IMR-90 (cell line): ENCODE results near the gene KCNQ2. TPM values are rescaled to one million over a fixed set of nuclear protein-coding genes. Genes with fewer than 3 reads are reported as not detected.

Source experiments
- ATAC-seq: fragments of 200-7000 bp; cut with Tn5 transposase; 2 replicates; pipeline ENCODE4 v1.9.1; 2020; ENCODE audit warnings: low read depth, mild to moderate bottlenecking, moderate library complexity
- BruUV-seq: library from RNA; stranded (reverse); fragments of 400-500 nt; replicated peaks from 2 replicates; lab custom pipeline; 2021; lab: Mats Ljungman, UMichigan
- CTCF ChIA-PET: fragments of 300-600 bp; formaldehyde crosslinking; extraction: SDS; loops from one replicate; lab custom pipeline; 2021; ENCODE audit warnings: antibody characterized with exemption; lab: Yijun Ruan, JAX
- POLR2A ChIA-PET: fragments of 300-600 bp; sonication (Branson Sonifier 250); formaldehyde crosslinking; loops from one replicate; lab custom pipeline; 2022; ENCODE audit warnings: antibody characterized with exemption; ENCODE audit not compliant: unreplicated experiment; lab: Charles Lee
- DNase-seq: peaks from one replicate; pipeline ENCODE4 v3.0.0; 2013
- H2AFZ ChIP-seq: replicated peaks from 2 replicates; pipeline ENCODE3; 2013; ENCODE audit warnings: low read length, mild to moderate bottlenecking; ENCODE audit not compliant: poor library complexity
- H2AK5ac ChIP-seq: 2 replicates; pipeline ENCODE4 v1.6.1; 2013; ENCODE audit warnings: low read depth, low read length, inconsistent platforms
- H2AK9ac ChIP-seq: replicated peaks from 2 replicates; pipeline ENCODE3; 2013; ENCODE audit warnings: mild to moderate bottlenecking, low read depth, low read length, moderate library complexity; ENCODE audit not compliant: poor library complexity
- H2BK120ac ChIP-seq: 2 replicates; pipeline ENCODE4 v1.6.1; 2013; ENCODE audit warnings: low read depth, low read length, inconsistent platforms
- H2BK15ac ChIP-seq: 3 replicates; pipeline ENCODE4 v1.6.1; 2013; ENCODE audit warnings: low read depth, low read length, inconsistent platforms
- H2BK20ac ChIP-seq: 2 replicates; pipeline ENCODE4 v1.6.1; 2013; ENCODE audit warnings: low read depth, mild to moderate bottlenecking, inconsistent platforms, low read length, moderate library complexity
- H2BK5ac ChIP-seq: 2 replicates; pipeline ENCODE4 v1.6.1; 2013; ENCODE audit warnings: mild to moderate bottlenecking, low read depth, low read length, inconsistent platforms; ENCODE audit not compliant: poor library complexity, severe bottlenecking
- H3K14ac ChIP-seq: replicated peaks from 2 replicates; pipeline ENCODE4 v1.6.1; 2013; ENCODE audit warnings: low read depth, low read length, inconsistent platforms
- H3K18ac ChIP-seq: 2 replicates; pipeline ENCODE4 v1.6.1; 2013; ENCODE audit warnings: low read depth, low read length, control low read depth
- H3K23ac ChIP-seq: 2 replicates; pipeline ENCODE4 v1.6.1; 2013; ENCODE audit warnings: low read depth, low read length, inconsistent platforms
- H3K27ac ChIP-seq: 2 replicates; pipeline ENCODE4 v1.5.1; 2013; ENCODE audit warnings: mild to moderate bottlenecking, control low read depth, low read length; ENCODE audit not compliant: insufficient read depth
- H3K27me3 ChIP-seq: 2 replicates; pipeline ENCODE4 v1.6.1; 2013; ENCODE audit warnings: low read length; ENCODE audit not compliant: control insufficient read depth, insufficient read depth
- H3K36me3 ChIP-seq: 2 replicates; pipeline ENCODE4 v1.6.1; 2013; ENCODE audit warnings: low read length, mixed read lengths; ENCODE audit not compliant: control insufficient read depth, insufficient read depth
- H3K4ac ChIP-seq: 2 replicates; pipeline ENCODE4 v1.6.1; 2013; ENCODE audit warnings: low read depth, low read length, inconsistent platforms
- H3K4me1 ChIP-seq: 2 replicates; pipeline ENCODE4 v1.6.1; 2013; ENCODE audit warnings: low read length, mixed read lengths; ENCODE audit not compliant: control insufficient read depth, insufficient read depth
- H3K4me2 ChIP-seq: 2 replicates; pipeline ENCODE4 v1.6.1; 2013; ENCODE audit warnings: low read depth, mild to moderate bottlenecking, control low read depth, low read length, moderate library complexity
- H3K4me3 ChIP-seq: 2 replicates; pipeline ENCODE4 v1.5.1; 2013; ENCODE audit warnings: low read depth, mild to moderate bottlenecking, control low read depth, low read length, moderate library complexity; ENCODE audit not compliant: insufficient read depth
- H3K56ac ChIP-seq: 2 replicates; pipeline ENCODE4 v1.6.1; 2013; ENCODE audit warnings: low read length, inconsistent platforms; ENCODE audit not compliant: insufficient read depth; ENCODE audit errors: extremely low read depth
- H3K79me1 ChIP-seq, 2 experiments: 2 replicates each; pipeline ENCODE4 v1.6.1; 2013; ENCODE audit warnings: low read length in 2 of 2, inconsistent platforms in 1 of 2, low read depth in 1 of 2
- H3K9ac ChIP-seq: 2 replicates; pipeline ENCODE4 v1.6.1; 2013; ENCODE audit warnings: low read depth, low read length, control low read depth
- H3K9me1 ChIP-seq: 2 replicates; pipeline ENCODE4 v1.6.1; 2013; ENCODE audit warnings: low read length, inconsistent platforms; ENCODE audit not compliant: insufficient read depth
- H3K9me3 ChIP-seq: 2 replicates; pipeline ENCODE4 v1.6.1; 2013; ENCODE audit warnings: low read length; ENCODE audit not compliant: control insufficient read depth, insufficient read depth
- H4K20me1 ChIP-seq: 2 replicates; pipeline ENCODE4 v1.6.1; 2013; ENCODE audit warnings: low read length, inconsistent platforms; ENCODE audit not compliant: insufficient read depth
- H4K5ac ChIP-seq: 2 replicates; pipeline ENCODE4 v1.6.1; 2013; ENCODE audit warnings: mild to moderate bottlenecking, low read depth, low read length, control low read depth
- H4K8ac ChIP-seq, 2 experiments: 2 replicates each; pipeline ENCODE4 v1.6.1; 2013; ENCODE audit warnings: low read depth in 2 of 2, low read length in 2 of 2, control low read depth in 1 of 2, inconsistent platforms in 1 of 2
- H4K91ac ChIP-seq: 2 replicates; pipeline ENCODE4 v1.6.1; 2013; ENCODE audit warnings: low read depth, low read length, inconsistent platforms; ENCODE audit not compliant: insufficient read depth
- BHLHE40 ChIP-seq: fragments of 150-350 bp; IDR thresholded peaks from 2 replicates; pipeline ENCODE4 v1.6.1; 2016; ENCODE audit warnings: mild to moderate bottlenecking, low read depth, low read length
- CTCF ChIP-seq: conservative IDR thresholded peaks from 2 replicates; pipeline ENCODE4 v1.5.1; 2012; ENCODE audit warnings: mild to moderate bottlenecking, low read depth, low read length, improper control_type of control experiment
- MAZ ChIP-seq: IDR thresholded peaks from 2 replicates; pipeline ENCODE4 v1.6.1; 2012; ENCODE audit warnings: low read depth, mild to moderate bottlenecking, low read length, improper control_type of control experiment, moderate library complexity, borderline replicate concordance
- NFE2L2 ChIP-seq: fragments of 150-350 bp; IDR thresholded peaks from 2 replicates; pipeline ENCODE4 v1.6.1; 2016; ENCODE audit warnings: low read depth, mild to moderate bottlenecking, low read length
- RFX5 ChIP-seq: IDR thresholded peaks from 2 replicates; pipeline ENCODE4 v1.8.0; 2012; ENCODE audit warnings: low read depth, mild to moderate bottlenecking, low read length, moderate library complexity
- WGBS, 2 experiments: methylation state at CpG; one replicate each; pipeline versions ENCODE4 v1.1.5 to v1.1.7; 2013; ENCODE audit warnings: missing lambda C conversion rate in 2 of 2; ENCODE audit not compliant: insufficient read length in 1 of 2; ENCODE audit errors: extremely low coverage in 2 of 2; 5-methylcytosine and 5-hydroxymethylcytosine counted together
- dilution Hi-C: fragments of 300-500 bp; cut with HindIII; formaldehyde crosslinking; loops from one replicate; pipeline ENCODE4 v1.14.3; 2018; ENCODE audit warnings: low sequenced_read_pairs; ENCODE audit not compliant: unreplicated experiment
- in situ Hi-C: fragments of 300-500 bp; cut with MboI; formaldehyde crosslinking; loops from 3 replicates; pipeline ENCODE4 v1.14.3; 2019; ENCODE audit warnings: low sequenced_read_pairs, inconsistent platforms, mixed read lengths
- intact Hi-C: fragments of 100-400 bp; cut with micrococcal nuclease; formaldehyde crosslinking; loops from 2 replicates; pipeline ENCODE4 v1.10.0; 2022
- polyA plus RNA-seq, 3 experiments: library from polyadenylated mRNA; depleted of rRNA; stranded (reverse); fragments of >200 nt; gene quantifications; 2 replicates each; pipeline ENCODE4 v1.2.3, GENCODE V29; 2012; ENCODE audit warnings: low replicate concordance in 1 of 3
- total RNA-seq: library from RNA; depleted of rRNA; stranded (reverse); fragments of >200 nt; gene quantifications from 2 replicates; pipeline ENCODE4 v1.2.3, GENCODE V29; 2012

Gene KCNQ2
- total and polyA plus RNA-seq, 2 of the 4 experiments (the other 2 are of a cell fraction) = 0.02 TPM; not detected in 1

- H4K20me1 ChIP-seq = no peaks in the 10 kb centered on the region; the same call in 1 of the 2 replicates
- dilution Hi-C loops (no loop called here), intact Hi-C loops (no loop called here), in situ Hi-C loops (no loop called here)
- H4K5ac ChIP-seq = no peak overlapping the region
- DNase-seq (no peak), ATAC-seq (no peak)
- no peak overlapping the region for H3K9ac ChIP-seq
- H2AFZ ChIP-seq = no peak overlapping the region
- no peaks in the 10 kb centered on the region for H3K9me3 ChIP-seq
- H3K79me1 ChIP-seq = no peaks in the 10 kb centered on the region
- no peak overlapping the region for H2BK5ac ChIP-seq
- H4K8ac ChIP-seq = no peak overlapping the region
- H3K27me3 ChIP-seq = peaks cover 30% of the 10 kb centered on the region
- no peak overlapping the region for H2BK20ac ChIP-seq
- H3K4ac ChIP-seq = no peak overlapping the region
- H4K91ac ChIP-seq = no peak overlapping the region
- H2AK5ac ChIP-seq = no peak overlapping the region
- no peak overlapping the region for H2BK120ac ChIP-seq
- no peaks in the 10 kb centered on the region for H3K4me1 ChIP-seq
- no peak overlapping the region for H3K18ac ChIP-seq
- POLR2A ChIA-PET = no interaction called here
- CTCF ChIA-PET = no interaction called here
- H3K56ac ChIP-seq = no peak overlapping the region
- no peaks in the 10 kb centered on the region for H3K9me1 ChIP-seq
- H3K36me3 ChIP-seq = no peaks in the 10 kb centered on the region
- H3K23ac ChIP-seq = no peak overlapping the region
- no peak overlapping the region for H3K14ac ChIP-seq
- no peak overlapping the region for H2AK9ac ChIP-seq
- 13% methylated on average over 9 of the region's 40 CpGs; no CpG with 5 or more reads in 1 of the 2 experiments for whole genome bisulfite sequencing, 2 experiments
- H2BK15ac ChIP-seq = no peak overlapping the region
- H3K27ac ChIP-seq = no peak overlapping the region
- no peak overlapping the region for H3K4me3 ChIP-seq
- TF ChIP-seq BHLHE40 = no peak
- TF ChIP-seq NFE2L2 = no peak
- TF ChIP-seq MAZ = no peak
- TF ChIP-seq RFX5 = no peak
- no peak for TF ChIP-seq CTCF
- no TSS peak for BruUV-seq
- H3K4me2 ChIP-seq = no peak overlapping the region
These were observed 15.4 kb upstream of the KCNQ2 start for GRCh38 chr20:63487781-63488241.
